HepG2 (cell line): ENCODE results near the gene PRDX2. TPM values are rescaled to one million over a fixed set of nuclear protein-coding genes. Genes with fewer than 3 reads are reported as not detected.

Experiments
- CREM ChIP-seq, 2 experiments: sonication (generic) in 1 of 2; formaldehyde crosslinking in 1 of 2; IDR thresholded peaks; 2 replicates each; pipeline versions ENCODE4 v1.4.0 to v1.6.1; 2016 to 2020; ENCODE audit warnings: antibody characterized with exemption in 1 of 2, mild to moderate bottlenecking in 1 of 2, missing genetic modification reagents in 1 of 2
- MYPOP ChIP-seq: sonication (generic); formaldehyde crosslinking; IDR thresholded peaks from 2 replicates; pipeline ENCODE4 v1.8.1; 2023; ENCODE audit warnings: mild to moderate bottlenecking, moderate library complexity, missing genetic modification reagents
- POGZ ChIP-seq: sonication (generic); formaldehyde crosslinking; IDR thresholded peaks from 2 replicates; pipeline ENCODE4 v1.4.0; 2020; ENCODE audit warnings: mild to moderate bottlenecking, missing genetic modification reagents
- SOX13 ChIP-seq, 3 experiments: fragments of 450-650 bp in 1 of 3; sonication (generic) in 1 of 3; formaldehyde crosslinking in 1 of 3; IDR thresholded peaks in 2 of 3; conservative IDR thresholded peaks in 1 of 3; 2 replicates each; pipeline versions ENCODE4 v1.5.0 to v1.6.1; 2016 to 2020; ENCODE audit warnings: antibody characterized with exemption in 1 of 3, mild to moderate bottlenecking in 1 of 3, missing compliant biosample characterization in 1 of 3, missing genetic modification reagents in 1 of 3, moderate library complexity in 1 of 3
- TGIF2 ChIP-seq: IDR thresholded peaks from 2 replicates; pipeline ENCODE4 v1.6.1; 2016; ENCODE audit warnings: control low read depth, missing compliant biosample characterization
- THAP11 ChIP-seq: IDR thresholded peaks from 2 replicates; pipeline ENCODE4 v1.6.1; 2016; ENCODE audit warnings: missing biosample characterization, missing genetic modification reagents
- TIGD3 ChIP-seq: sonication (generic); formaldehyde crosslinking; IDR thresholded peaks from 2 replicates; pipeline ENCODE4 v1.5.1; 2020; ENCODE audit warnings: mild to moderate bottlenecking, missing genetic modification reagents, borderline replicate concordance
- ZBTB40 ChIP-seq, 2 experiments: fragments of 450-650 bp in 1 of 2; sonication (generic) in 1 of 2; formaldehyde crosslinking in 1 of 2; IDR thresholded peaks; 2 replicates each; pipeline versions ENCODE4 v1.6.1 to v1.8.0; 2016 to 2022; ENCODE audit warnings: antibody characterized with exemption in 1 of 2, mild to moderate bottlenecking in 1 of 2, missing genetic modification reagents in 1 of 2
- ZKSCAN5 ChIP-seq: sonication (generic); formaldehyde crosslinking; IDR thresholded peaks from 2 replicates; pipeline ENCODE4 v1.5.1; 2020; ENCODE audit warnings: mild to moderate bottlenecking, missing genetic modification reagents
- ZNF253 ChIP-seq: sonication (generic); formaldehyde crosslinking; IDR thresholded peaks from 2 replicates; pipeline ENCODE4 v1.8.0; 2022; ENCODE audit warnings: mild to moderate bottlenecking, missing genetic modification reagents, borderline replicate concordance
- ZNF513 ChIP-seq: sonication (generic); formaldehyde crosslinking; conservative IDR thresholded peaks from 2 replicates; pipeline ENCODE4 v1.5.0; 2020; ENCODE audit warnings: missing genetic modification reagents
- ZNF709 ChIP-seq: sonication (generic); formaldehyde crosslinking; IDR thresholded peaks from 2 replicates; pipeline ENCODE4 v1.5.0; 2020; ENCODE audit warnings: mild to moderate bottlenecking, missing genetic modification reagents
- ZNF878 ChIP-seq: sonication (generic); formaldehyde crosslinking; IDR thresholded peaks from 2 replicates; pipeline ENCODE4 v1.8.1; 2023; ENCODE audit warnings: mild to moderate bottlenecking, missing genetic modification reagents, moderate library complexity
- polyA plus RNA-seq, 8 experiments: library from polyadenylated mRNA; depleted of rRNA in 3 of 8; stranded (reverse) in 7 of 8; unstranded in 1 of 8; fragments of >200 nt; fragmentation: Illumina TruSeq in 4 of 8; extraction: Trizol in 4 of 8; gene quantifications; 2 replicates each; pipeline versions ENCODE4 v1.2.1 to v1.2.3, GENCODE V29; 2011 to 2016; ENCODE audit warnings: low read depth in 4 of 8, missing spikeins in 1 of 8, mixed read lengths in 1 of 8; ENCODE audit not compliant: insufficient read depth in 1 of 8
- total RNA-seq, 5 experiments: library from RNA; depleted of rRNA; stranded (reverse); fragments of >200 nt; fragmentation: Illumina TruSeq; extraction: Trizol; gene quantifications; 2 replicates each; pipeline ENCODE4 v1.2.3, GENCODE V29; 2016; ENCODE audit warnings: low read depth in 1 of 5

PRDX2 gene
- total and polyA plus RNA-seq, 2 of the 13 experiments (the other 11 are each of a cell fraction or from before 2014, with no cell fraction given) = 218 to 381 TPM

- TF ChIP-seq ZBTB40 (IDR thresholded peaks at IDR 0.05) (no peak), ZBTB40 (CRISPR knock-in tag; IDR thresholded peaks at IDR 0.05) (peak; percentile 80; the same call in 1 of the 2 replicates), TGIF2 (CRISPR knock-in tag) (peak; percentile 41; the same call in 1 of the 2 replicates), POGZ (CRISPR knock-in tag) (peak; percentile 47; the same call in 1 of the 2 replicates), ZNF253 (CRISPR knock-in tag) (peak; percentile 72; the same call in 1 of the 2 replicates), CREM (IDR thresholded peaks at IDR 0.05) (peak; percentile 30; the same call in 1 of the 2 replicates), CREM (CRISPR knock-in tag; IDR thresholded peaks at IDR 0.05) (no peak), ZNF878 (CRISPR knock-in tag) (peak; percentile 80; the same call in 1 of the 2 replicates), SOX13 (IDR thresholded peaks at IDR 0.05) (no peak), SOX13 (CRISPR knock-in tag; conservative IDR thresholded peaks at IDR 0.05 in 1 of 2, IDR thresholded peaks at IDR 0.05 in 1 of 2) (peak in 1 of 2 experiments; percentile 8; a peak in 1 of 4 replicates), TIGD3 (CRISPR knock-in tag) (0 out of 2 replicates have a peak, but pooled peaks have one; percentile 29), ZKSCAN5 (no peak), THAP11 (CRISPR knock-in tag) (peak; percentile 71), ZNF513 (CRISPR knock-in tag) (no peak), MYPOP (peak; percentile 71; the same call in 1 of the 2 replicates), ZNF709 (CRISPR knock-in tag) (peak; percentile 90; the same call in 1 of the 2 replicates)
Measured at GRCh38 chr19:12792051-12792852, 9.3 kb downstream of the PRDX2 start (continued).
